Osteocyte (in vitro differentiated cells): ENCODE data around the gene SCO2. TPM values are rescaled to one million over a fixed set of nuclear protein-coding genes. Genes with fewer than 3 reads are reported as not detected.
"Not testable (repeated sequence)": the region's sequence is repeated elsewhere in the genome, so short reads cannot be mapped to it uniquely, and the experiment has no call there.

Experiments
- DNase-seq: peaks from one replicate; pipeline ENCODE4 v3.0.0; 2021; ENCODE audit warnings: mixed read lengths; ENCODE audit not compliant: unreplicated experiment; ENCODE audit errors: extremely low spot score
- H3K27ac Mint-ChIP-seq: one replicate; pipeline ENCODE4 v1.8.0; 2021; ENCODE audit warnings: mild to moderate bottlenecking, mixed read lengths; ENCODE audit not compliant: unreplicated experiment
- H3K27me3 Mint-ChIP-seq: one replicate; pipeline ENCODE4 v1.8.0; 2021; ENCODE audit warnings: mixed read lengths; ENCODE audit not compliant: unreplicated experiment
- H3K36me3 Mint-ChIP-seq: one replicate; pipeline ENCODE4 v1.8.0; 2021; ENCODE audit warnings: mixed read lengths; ENCODE audit not compliant: unreplicated experiment
- H3K4me1 Mint-ChIP-seq: one replicate; pipeline ENCODE4 v1.8.0; 2021; ENCODE audit warnings: mixed read lengths; ENCODE audit not compliant: unreplicated experiment
- H3K4me3 Mint-ChIP-seq: one replicate; pipeline ENCODE4 v1.8.0; 2021; ENCODE audit warnings: mild to moderate bottlenecking, moderate library complexity, mixed read lengths; ENCODE audit not compliant: unreplicated experiment
- H3K9me3 Mint-ChIP-seq: one replicate; pipeline ENCODE4 v1.8.0; 2021; ENCODE audit warnings: mixed read lengths; ENCODE audit not compliant: unreplicated experiment
- total RNA-seq: library from RNA; stranded (reverse); gene quantifications from 2 replicates; pipeline ENCODE4 v1.2.1, GENCODE V29; 2021
- TF ChIP-seq, protein P1 (sequence below): fragments of 200-600 bp; sonication (generic); IDR thresholded peaks from 2 replicates; pipeline ENCODE4 v1.5.0; 2021; ENCODE audit warnings: antibody characterized with exemption, mild to moderate bottlenecking, moderate library complexity

Gene SCO2
- total RNA-seq, 1 donor from 2014 or later: not detected

DNA sequence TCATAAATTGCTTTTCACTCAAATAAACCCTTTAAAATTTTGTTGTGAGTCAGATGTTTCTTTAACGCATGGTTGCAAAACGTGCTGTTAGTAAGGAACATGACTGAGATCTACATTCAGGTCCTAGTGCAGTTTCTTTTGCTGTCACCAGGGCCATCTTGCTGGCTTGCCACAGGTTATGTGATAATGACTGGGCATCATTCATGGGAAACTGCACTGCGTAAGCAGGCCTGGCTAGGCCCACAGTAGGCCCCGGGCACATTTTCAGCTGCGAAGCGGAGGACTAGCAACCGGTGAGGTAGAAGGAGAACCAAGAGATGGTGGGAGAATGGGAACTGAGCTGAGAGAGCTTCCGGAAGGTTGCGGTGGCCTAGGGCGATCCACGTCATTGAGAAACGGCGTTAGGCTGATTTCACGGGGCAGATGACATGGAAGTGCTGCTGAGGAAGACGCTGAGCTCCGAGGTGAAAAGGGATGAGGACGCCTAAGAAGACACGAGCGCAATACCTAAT, 17.1 kb upstream of the SCO2 start:
- no peaks in the 10 kb centered on the region for H3K9me3 Mint-ChIP-seq
- no peak overlapping the region for H3K4me3 Mint-ChIP-seq
- H3K27ac Mint-ChIP-seq: no peak overlapping the region
- H3K36me3 Mint-ChIP-seq: no peaks in the 10 kb centered on the region
- H3K4me1 Mint-ChIP-seq: peaks cover 6% of the 10 kb centered on the region
- TF ChIP-seq, protein P1, sequence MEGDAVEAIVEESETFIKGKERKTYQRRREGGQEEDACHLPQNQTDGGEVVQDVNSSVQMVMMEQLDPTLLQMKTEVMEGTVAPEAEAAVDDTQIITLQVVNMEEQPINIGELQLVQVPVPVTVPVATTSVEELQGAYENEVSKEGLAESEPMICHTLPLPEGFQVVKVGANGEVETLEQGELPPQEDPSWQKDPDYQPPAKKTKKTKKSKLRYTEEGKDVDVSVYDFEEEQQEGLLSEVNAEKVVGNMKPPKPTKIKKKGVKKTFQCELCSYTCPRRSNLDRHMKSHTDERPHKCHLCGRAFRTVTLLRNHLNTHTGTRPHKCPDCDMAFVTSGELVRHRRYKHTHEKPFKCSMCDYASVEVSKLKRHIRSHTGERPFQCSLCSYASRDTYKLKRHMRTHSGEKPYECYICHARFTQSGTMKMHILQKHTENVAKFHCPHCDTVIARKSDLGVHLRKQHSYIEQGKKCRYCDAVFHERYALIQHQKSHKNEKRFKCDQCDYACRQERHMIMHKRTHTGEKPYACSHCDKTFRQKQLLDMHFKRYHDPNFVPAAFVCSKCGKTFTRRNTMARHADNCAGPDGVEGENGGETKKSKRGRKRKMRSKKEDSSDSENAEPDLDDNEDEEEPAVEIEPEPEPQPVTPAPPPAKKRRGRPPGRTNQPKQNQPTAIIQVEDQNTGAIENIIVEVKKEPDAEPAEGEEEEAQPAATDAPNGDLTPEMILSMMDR: no peak
- no peak for DNase-seq
- no peaks in the 10 kb centered on the region for H3K27me3 Mint-ChIP-seq

GRCh38 chr22:50541667-50542026, 16.2 kb upstream of the SCO2 start:
- not testable (repeated sequence) for DNase-seq, H3K27me3 Mint-ChIP-seq, H3K9me3 Mint-ChIP-seq, H3K27ac Mint-ChIP-seq, H3K36me3 Mint-ChIP-seq, H3K4me3 Mint-ChIP-seq, H3K4me1 Mint-ChIP-seq

- no peaks in the 10 kb centered on the region for H3K36me3 Mint-ChIP-seq
- H3K4me1 Mint-ChIP-seq: peaks cover 6% of the 10 kb centered on the region
- TF ChIP-seq, protein P1: no peak
- no peaks in the 10 kb centered on the region for H3K27me3 Mint-ChIP-seq
- H3K4me3 Mint-ChIP-seq: no peak overlapping the region
- no peaks in the 10 kb centered on the region for H3K9me3 Mint-ChIP-seq
- no peak overlapping the region for H3K27ac Mint-ChIP-seq
- DNase-seq: no peak
Measured at GRCh38 chr22:50540381-50540780, 15.0 kb upstream of the SCO2 start.

GRCh38 chr22:50537765-50538164, 12.4 kb upstream of the SCO2 start:
- H3K4me1 Mint-ChIP-seq: peaks cover 6% of the 10 kb centered on the region
- H3K36me3 Mint-ChIP-seq: no peaks in the 10 kb centered on the region
- no peak overlapping the region for H3K4me3 Mint-ChIP-seq
- TF ChIP-seq, protein P1: no peak
- no peaks in the 10 kb centered on the region for H3K9me3 Mint-ChIP-seq
- no peak overlapping the region for H3K27ac Mint-ChIP-seq
- DNase-seq: no peak
- H3K27me3 Mint-ChIP-seq: peaks cover 14% of the 10 kb centered on the region

GRCh38 chr22:50536226-50536625, 10.8 kb upstream of the SCO2 start:
- peaks cover 17% of the 10 kb centered on the region for H3K27me3 Mint-ChIP-seq
- H3K4me1 Mint-ChIP-seq: peaks cover 6% of the 10 kb centered on the region
- no peaks in the 10 kb centered on the region for H3K9me3 Mint-ChIP-seq
- no peak overlapping the region for H3K4me3 Mint-ChIP-seq
- H3K27ac Mint-ChIP-seq: no peak overlapping the region
- no peak for DNase-seq
- TF ChIP-seq, protein P1: no peak
- H3K36me3 Mint-ChIP-seq: no peaks in the 10 kb centered on the region

- Mint-ChIP-seq H3K27ac (no peak overlapping the region), H3K4me3 (no peak overlapping the region), H3K4me1 (peaks cover 9% of the 10 kb centered on the region), H3K27me3 (peaks cover 17% of the 10 kb centered on the region), H3K9me3 (no peaks in the 10 kb centered on the region), H3K36me3 (no peaks in the 10 kb centered on the region)
- TF ChIP-seq, protein P1: no peak
- DNase-seq: no peak
Measured at GRCh38 chr22:50535113-50535512, 9.7 kb upstream of the SCO2 start.

DNA sequence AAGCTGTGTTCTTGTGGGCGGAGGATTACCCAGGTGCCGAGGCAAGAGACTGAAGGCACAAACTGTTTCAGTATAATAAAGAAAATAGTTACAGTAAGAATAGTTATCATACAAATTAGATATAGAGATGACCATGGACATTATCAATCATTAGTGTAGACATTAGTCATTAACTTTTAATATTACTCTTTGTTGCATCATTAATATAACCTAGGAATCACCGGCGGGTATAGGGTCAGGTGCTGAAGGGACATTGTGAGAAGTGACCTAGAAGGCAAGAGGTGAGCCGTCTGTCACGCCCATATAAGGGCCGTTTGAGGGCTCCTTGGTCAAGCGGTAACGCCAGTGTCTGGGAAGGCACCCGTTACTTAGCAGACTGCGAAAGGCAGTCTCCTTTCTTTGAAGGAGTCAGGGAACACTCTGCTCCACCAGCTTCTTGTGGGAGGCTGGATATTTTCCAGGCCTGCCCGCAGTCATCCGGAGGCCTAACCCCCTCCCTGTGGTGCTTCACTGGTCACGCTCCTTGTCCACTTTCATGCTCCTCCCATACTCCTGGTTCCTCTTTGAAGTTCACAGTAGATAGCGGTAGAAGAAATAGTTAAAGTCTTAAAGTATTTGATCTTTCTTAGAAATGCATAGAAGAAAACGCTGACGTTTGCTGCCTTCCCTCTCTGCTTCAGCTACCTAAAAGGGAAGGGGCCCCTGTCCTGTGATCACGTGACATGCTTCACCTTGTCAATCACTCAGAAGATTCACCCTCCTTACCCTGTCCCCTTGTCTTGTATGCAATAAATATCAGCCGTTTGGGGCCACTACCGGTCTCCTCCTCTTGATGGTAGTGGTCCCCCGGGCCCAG, 8.7 kb upstream of the SCO2 start:
- H3K4me1 Mint-ChIP-seq, H3K36me3 Mint-ChIP-seq, H3K9me3 Mint-ChIP-seq, H3K4me3 Mint-ChIP-seq, H3K27ac Mint-ChIP-seq, DNase-seq: not testable (repeated sequence)
- peaks cover 17% of the 10 kb centered on the region for H3K27me3 Mint-ChIP-seq
